Fibroblast of pulmonary artery (primary cell): ENCODE data around the gene NIM1K.

Experiments
- DNase-seq: peaks from one replicate; pipeline ENCODE4 v3.0.0-alpha.2; 2010; ENCODE audit warnings: low read depth
- H3K4me3 ChIP-seq: replicated peaks from 2 replicates; pipeline ENCODE4 v1.5.1; 2011; ENCODE audit warnings: low read depth, mild to moderate bottlenecking, control low read depth, low read length, moderate library complexity
- TF ChIP-seq, protein P1 (sequence below): IDR thresholded peaks from 2 replicates; pipeline ENCODE4 v1.5.1; 2011; ENCODE audit warnings: mild to moderate bottlenecking, control low read depth, low read length, inconsistent platforms; ENCODE audit errors: missing control alignments

The NIM1K gene

DNA sequence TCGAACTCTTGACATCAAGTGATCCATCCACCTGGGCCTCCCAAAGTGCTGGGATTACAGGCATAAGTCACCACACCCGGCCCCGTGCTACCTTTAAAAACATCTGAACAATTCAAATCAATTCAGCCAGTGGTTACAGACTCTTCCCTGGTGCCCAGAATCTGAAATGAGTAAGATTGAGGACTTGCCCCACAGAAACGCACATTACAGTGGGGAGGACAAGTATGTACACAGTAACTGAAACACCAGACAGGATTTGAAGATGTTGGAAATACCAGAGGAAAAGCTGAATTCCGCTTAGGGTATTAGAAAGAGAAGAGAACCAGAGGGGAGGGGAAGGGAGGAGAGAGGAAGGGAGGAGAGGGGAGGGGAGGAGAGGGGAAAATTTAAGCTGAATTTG, 17.8 kb downstream of the NIM1K start:
- TF ChIP-seq, protein P1, sequence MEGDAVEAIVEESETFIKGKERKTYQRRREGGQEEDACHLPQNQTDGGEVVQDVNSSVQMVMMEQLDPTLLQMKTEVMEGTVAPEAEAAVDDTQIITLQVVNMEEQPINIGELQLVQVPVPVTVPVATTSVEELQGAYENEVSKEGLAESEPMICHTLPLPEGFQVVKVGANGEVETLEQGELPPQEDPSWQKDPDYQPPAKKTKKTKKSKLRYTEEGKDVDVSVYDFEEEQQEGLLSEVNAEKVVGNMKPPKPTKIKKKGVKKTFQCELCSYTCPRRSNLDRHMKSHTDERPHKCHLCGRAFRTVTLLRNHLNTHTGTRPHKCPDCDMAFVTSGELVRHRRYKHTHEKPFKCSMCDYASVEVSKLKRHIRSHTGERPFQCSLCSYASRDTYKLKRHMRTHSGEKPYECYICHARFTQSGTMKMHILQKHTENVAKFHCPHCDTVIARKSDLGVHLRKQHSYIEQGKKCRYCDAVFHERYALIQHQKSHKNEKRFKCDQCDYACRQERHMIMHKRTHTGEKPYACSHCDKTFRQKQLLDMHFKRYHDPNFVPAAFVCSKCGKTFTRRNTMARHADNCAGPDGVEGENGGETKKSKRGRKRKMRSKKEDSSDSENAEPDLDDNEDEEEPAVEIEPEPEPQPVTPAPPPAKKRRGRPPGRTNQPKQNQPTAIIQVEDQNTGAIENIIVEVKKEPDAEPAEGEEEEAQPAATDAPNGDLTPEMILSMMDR = no peak
- DNase-seq = no peak
- no peak overlapping the region for H3K4me3 ChIP-seq

DNA sequence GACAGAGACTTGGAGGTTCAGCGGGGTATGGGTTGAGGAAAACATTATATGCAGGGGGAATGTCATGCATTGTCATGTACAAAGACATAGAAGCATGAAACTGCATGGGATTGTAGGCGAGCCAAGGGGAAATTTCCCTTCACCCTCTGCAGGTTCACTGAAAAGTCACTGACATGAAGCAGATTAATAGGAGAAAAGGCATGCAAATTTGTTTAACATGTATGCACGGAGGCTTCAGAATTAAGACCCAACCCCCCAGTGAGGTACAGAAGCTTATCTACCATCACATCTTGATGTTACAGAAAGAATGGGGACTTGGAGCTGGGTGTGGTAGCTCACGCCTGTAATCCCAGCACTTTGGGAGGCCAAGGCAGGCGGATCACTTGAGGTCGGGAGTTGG, 18.5 kb downstream of the NIM1K start:
- no peak for DNase-seq
- no peak overlapping the region for H3K4me3 ChIP-seq
- TF ChIP-seq, protein P1 = no peak

DNA sequence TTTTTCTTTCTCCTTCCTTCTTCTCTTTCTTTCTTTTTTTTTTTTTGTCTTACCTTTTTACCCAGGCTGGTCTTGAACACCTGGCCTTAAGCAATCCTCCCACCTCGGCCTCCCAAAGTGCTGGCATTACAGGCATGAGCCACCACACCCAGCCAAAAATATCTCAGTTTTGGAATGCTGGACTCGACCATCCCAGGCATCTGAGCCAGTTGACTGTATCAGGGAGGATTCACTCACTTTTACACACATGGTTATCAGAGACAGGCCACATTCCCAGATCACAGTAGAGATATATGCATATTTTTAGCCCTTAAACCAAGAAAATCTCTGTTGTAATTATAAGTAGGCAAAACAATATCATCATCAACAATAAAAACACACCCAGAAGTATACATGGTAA, 21.9 kb downstream of the NIM1K start:
- no peak overlapping the region for H3K4me3 ChIP-seq
- DNase-seq = no peak
- TF ChIP-seq, protein P1 = no peak

DNA sequence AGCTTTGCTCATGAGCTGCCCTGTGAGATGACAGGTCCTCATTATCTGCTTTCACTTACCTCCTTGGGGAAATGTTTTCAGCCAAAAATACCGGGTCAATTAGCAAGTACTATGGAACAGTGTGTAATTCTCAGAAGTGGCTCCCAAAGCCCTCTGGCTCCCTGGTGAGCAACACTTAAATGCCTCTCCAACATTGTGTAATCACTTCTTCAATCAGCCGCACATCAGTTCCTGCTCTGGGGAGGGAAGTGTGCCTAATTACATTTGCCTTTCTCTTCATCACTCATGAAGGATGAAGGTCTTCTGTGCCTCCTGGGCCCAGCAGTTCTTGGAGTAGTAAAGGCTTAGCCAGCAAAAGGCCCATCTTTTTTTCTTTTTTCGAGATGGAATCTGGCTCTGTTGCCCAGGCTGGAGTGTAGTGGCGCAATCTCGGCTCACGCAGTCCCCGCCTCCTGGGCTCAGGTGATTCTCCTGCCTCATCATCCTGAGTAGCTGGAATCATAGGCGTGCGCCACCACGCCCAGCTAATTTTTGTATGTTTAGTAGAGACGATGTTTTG, 23.1 kb downstream of the NIM1K start:
- no peak overlapping the region for H3K4me3 ChIP-seq
- DNase-seq = peak; percentile 5
- TF ChIP-seq, protein P1 = no peak

DNA sequence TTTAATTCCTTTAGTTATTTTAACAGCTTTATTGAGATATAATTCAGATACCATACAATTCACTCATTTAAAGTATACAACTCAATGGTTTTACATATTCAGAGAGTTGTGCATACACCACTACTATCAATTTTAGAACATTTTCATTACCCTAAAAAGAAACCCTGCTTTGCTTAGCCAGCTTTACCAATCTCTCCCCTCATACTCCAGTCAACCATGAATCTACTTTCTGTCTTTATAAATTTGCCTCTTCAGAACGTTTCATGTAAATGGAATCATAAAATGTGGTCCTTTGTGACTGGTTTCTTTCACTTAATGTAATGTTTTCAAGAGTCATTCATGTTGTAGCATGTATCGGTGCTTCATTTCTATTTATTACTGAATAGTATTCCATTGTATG, 24.9 kb downstream of the NIM1K start:
- H3K4me3 ChIP-seq = no peak overlapping the region
- DNase-seq = no peak
- TF ChIP-seq, protein P1 = no peak

DNA sequence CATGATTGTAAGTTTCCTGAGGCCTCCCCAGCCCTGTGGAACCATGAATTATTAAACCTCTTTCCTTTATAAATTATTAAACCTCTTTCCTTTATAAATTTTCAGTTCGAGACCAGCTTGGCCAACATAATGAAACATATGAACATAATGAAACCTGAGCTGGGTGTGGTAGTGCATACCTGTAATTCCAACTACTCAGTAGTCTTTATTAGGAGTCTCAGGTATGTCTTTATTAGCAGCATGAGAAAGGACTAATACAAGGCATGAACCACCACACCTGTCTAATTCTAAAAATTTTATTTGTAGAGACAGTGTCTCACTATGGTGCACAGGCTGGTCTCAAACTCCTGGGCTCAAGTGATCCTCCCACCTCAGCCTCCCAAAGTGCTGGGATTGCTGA, 27.1 kb downstream of the NIM1K start:
- no peak for DNase-seq
- TF ChIP-seq, protein P1 = no peak

DNA sequence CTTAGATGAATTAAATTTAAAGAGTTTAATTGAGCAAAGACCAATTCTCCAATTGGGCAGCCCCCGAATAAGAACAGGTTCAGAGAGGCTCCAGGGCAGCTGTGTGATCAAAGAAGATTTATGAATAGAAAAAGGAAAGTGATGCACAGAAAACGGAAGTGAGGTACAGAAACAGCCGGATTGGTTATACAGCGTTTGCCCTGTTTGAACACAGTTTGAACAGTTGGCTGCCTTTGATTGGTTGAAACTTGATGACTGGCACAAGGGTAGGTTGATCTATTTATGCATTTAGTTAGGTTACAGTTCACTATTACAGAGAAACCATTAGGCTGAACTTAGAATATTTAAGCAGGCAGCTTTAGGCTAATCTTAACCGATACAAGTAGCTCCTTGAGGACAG, 29.5 kb downstream of the NIM1K start:
- DNase-seq = no peak
- no peak overlapping the region for H3K4me3 ChIP-seq
- TF ChIP-seq, protein P1 = no peak

More for the DNA sequence above, 27.1 kb downstream of the NIM1K start:
- H3K4me3 ChIP-seq = no peak overlapping the region
